ENCODE data around the gene ARNT2.
"Not testable (repeated sequence)": the region's sequence is repeated elsewhere in the genome, so short reads cannot be mapped to it uniquely, and the experiment has no call there.

Gene ARNT2

GRCh38 chr15:80633221-80633620 is 229.0 kb downstream of the ARNT2 start:
- DNase-seq: no peak

DNA sequence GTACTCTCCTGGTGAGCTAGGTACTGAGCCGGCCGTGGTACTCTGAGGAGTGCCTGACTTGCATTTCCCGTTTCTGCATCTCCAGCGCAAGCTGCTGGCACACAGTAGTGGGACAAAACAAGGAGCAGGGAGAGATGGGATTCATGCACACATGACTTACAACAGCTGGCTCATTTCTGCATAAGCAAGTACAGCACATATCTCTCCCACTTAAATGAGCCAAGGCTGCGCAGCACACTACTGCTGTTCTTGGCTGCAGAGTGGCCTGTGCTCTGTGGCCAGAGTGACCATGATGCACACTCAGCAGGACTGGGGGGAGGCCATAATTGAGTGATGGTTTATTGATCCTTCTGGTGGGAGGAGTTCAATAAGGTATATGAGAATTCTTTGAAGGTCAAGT is 231.8 kb downstream of the ARNT2 start:
- DNase-seq: peak; percentile 39

GRCh38 chr15:80636675-80637074 is 232.5 kb downstream of the ARNT2 start:
- DNase-seq: peak; percentile 82

DNA sequence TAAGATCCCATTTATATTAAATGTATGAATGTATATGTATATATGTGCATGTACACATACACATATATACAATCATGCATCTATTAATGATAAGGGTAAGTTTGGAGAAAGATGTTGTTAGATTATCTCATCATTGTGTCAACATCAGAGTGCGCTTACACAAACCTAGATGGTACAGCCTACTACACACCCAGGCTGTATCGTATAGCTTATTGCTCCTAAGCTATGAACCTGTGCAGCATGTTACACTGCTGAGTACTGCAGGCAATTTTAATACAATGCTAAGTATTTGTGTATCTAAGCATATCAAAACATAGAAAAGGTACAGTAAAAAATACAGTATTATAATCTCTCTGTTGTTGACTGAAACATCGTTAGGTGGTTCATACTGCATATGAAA is 233.6 kb downstream of the ARNT2 start:
- no peak for DNase-seq

GRCh38 chr15:80638553-80639167 is 234.5 kb downstream of the ARNT2 start:
- no peak for DNase-seq

DNA sequence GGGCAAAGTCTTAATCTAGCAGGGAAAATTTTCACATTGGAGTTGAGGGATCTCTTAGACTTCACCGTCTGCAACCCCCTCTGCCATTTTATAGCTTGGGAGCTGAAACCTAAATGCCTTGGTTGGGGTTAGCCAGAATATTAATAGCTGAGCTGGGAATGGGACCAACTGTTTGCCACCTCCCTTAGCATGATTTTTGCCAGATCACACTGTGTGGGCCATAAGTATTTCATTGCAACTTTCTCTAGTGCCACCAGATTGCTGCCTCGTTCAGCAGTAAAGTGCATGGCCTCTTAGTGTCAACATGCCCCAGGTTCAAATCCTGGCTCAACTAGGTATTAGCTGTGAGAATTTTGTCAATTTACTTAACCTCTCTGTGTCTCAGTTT is 235.0 kb downstream of the ARNT2 start:
- peak; percentile 18 for DNase-seq

DNA sequence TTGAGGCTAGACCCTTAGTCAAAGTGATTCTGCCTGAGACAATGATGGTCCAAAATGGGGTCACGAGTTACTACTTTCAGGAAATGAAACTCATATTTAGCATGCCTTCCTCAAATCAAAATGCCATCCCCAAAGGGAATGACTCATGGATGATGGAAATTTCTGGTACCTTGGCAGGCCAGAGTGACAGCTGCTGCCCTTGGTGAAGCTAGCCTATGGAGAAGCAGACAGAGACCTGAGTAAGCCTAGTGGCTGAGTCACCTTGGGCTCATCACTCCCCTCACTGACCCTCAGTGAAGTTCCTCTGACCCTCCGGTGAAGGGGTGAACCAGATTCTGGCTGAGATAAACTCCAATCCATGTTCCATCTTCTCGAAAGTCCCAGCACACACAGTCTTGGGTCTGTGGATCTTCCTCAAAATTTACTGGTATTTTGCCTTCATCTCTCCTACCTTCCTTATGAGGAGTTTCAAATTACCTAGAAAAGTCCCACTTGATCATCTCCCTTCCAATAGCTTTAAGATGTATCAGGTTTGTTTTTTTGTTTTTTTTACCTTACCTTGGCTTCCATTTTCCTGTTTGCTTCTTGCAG is 236.4 kb downstream of the ARNT2 start:
- DNase-seq: no peak

DNA sequence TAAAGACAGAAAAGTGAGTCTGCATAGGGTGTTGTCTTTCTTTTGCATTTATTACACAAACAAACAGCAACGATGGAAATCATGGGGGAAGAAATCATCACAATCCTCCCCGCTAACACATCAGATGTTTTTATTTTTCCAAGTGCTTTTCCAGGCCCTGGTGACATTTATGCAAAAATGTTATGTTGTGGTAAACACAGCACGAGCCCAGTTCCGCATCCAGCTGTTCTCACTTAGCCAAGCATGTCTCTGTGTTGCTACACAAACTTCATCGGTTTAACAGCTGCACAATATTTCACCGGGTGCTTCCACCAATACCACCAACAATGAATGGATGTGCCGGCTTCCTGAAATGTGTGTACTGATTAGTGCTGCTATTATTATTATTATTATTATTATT is 237.2 kb downstream of the ARNT2 start:
- DNase-seq: no peak

DNA sequence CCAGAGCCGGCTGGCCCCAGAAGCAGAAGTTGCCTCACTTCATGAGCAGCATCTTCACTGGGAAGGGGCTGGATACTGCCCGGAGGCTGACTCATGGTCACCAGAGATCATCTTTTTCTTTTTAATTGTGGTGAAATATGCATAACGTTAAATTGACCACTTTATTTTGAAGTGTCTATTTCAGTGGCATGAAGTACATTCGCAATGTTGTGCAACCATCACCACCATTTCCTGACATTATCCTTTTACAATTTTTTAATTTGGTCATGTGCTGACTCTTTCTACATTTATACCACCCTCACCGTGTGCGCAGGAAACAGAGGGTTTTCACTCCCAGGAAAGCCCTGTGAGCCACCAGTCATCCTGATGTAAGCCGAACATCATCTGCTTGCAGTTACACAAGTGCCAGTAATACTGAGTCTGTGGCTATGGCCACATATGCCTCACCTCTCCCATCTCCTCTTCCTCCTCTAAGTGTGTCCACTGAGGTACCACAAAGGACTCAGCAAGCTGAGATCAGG is 239.3 kb downstream of the ARNT2 start:
- DNase-seq: no peak

DNA sequence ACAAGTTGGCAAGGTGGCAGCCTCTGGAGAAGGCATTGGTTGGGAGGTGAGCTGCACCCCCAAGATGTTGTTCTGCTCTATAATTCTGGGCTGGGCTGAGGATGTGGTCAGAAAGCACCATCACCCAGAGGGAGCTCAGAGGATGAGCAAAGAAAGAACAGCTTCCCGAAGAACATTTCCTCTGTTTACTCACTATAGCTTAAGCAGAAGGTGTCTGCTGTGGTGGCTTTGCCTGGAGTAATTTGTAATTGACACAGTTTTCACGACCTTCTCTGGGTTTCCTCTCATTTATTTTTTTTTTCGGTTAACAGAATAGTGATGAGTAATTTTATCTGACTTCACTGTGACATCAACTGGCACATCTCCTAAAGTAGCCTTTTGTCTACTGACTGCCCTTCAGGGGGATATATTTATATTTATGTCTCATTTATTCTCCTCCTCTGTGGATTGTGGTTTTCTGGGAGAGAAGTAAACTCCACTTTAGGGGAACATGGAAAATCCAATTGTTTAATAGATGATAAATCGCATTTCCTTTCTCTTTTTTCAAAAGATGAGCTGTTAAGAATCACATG is 241.4 kb downstream of the ARNT2 start:
- DNase-seq: no peak

- DNase-seq: not testable (repeated sequence)
Observed at GRCh38 chr15:80647424-80647823, 243.2 kb downstream of the ARNT2 start.
